DND-41 (cell line): ENCODE results near the gene DDX56.

Source experiments
- ATAC-seq: fragments of 200-7000 bp; cut with Tn5 transposase; 3 replicates; pipeline ENCODE4 v1.9.1; 2021; ENCODE audit warnings: low read depth; ENCODE audit not compliant: insufficient read depth
- DNase-seq: peaks from one replicate; pipeline ENCODE4 v3.0.0-alpha.2; 2020
- H2AFZ ChIP-seq: 2 replicates; pipeline ENCODE4 v1.6.0; 2012; ENCODE audit warnings: low read depth, low read length
- H3K27ac ChIP-seq: 2 replicates; pipeline ENCODE4 v1.5.1; 2012; ENCODE audit warnings: low read length, inconsistent platforms
- H3K27me3 ChIP-seq: fragments of 200-600 bp; sonication (generic); 2 replicates; pipeline ENCODE4 v1.6.0; 2012; ENCODE audit warnings: low read length, mild to moderate bottlenecking, inconsistent platforms; ENCODE audit not compliant: insufficient read depth, poor library complexity
- H3K36me3 ChIP-seq: 2 replicates; pipeline ENCODE4 v1.5.1; 2012; ENCODE audit warnings: low read length, inconsistent platforms; ENCODE audit not compliant: insufficient read depth
- H3K4me1 ChIP-seq: 2 replicates; pipeline ENCODE4 v1.5.1; 2012; ENCODE audit warnings: mild to moderate bottlenecking, low read length; ENCODE audit not compliant: insufficient read depth
- H3K4me2 ChIP-seq: 2 replicates; pipeline ENCODE4 v1.6.0; 2012; ENCODE audit warnings: mild to moderate bottlenecking, moderate library complexity, low read length, inconsistent platforms; ENCODE audit not compliant: insufficient read depth
- H3K4me3 ChIP-seq, 2 experiments: fragments of 200-600 bp in 1 of 2; shearing (Covaris generic) in 1 of 2; 2 replicates each; pipeline ENCODE4 v1.5.1; 2012 to 2016; ENCODE audit warnings: inconsistent platforms in 2 of 2, low read length in 2 of 2, mild to moderate bottlenecking in 2 of 2, low read depth in 1 of 2, moderate library complexity in 1 of 2
- H3K79me2 ChIP-seq: 2 replicates; pipeline ENCODE4 v1.6.0; 2012; ENCODE audit warnings: low read length, inconsistent platforms; ENCODE audit not compliant: insufficient read depth
- H3K9ac ChIP-seq: 2 replicates; pipeline ENCODE4 v1.6.0; 2012; ENCODE audit warnings: low read depth, mild to moderate bottlenecking, inconsistent platforms, low read length, moderate library complexity
- H3K9me3 ChIP-seq: 2 replicates; pipeline ENCODE4 v1.5.1; 2012; ENCODE audit warnings: low read length, moderate library complexity, mild to moderate bottlenecking, inconsistent platforms; ENCODE audit not compliant: insufficient read depth, severe bottlenecking
- H4K20me1 ChIP-seq: 2 replicates; pipeline ENCODE4 v1.6.0; 2012; ENCODE audit warnings: low read length; ENCODE audit not compliant: insufficient read depth
- EZH2 ChIP-seq: IDR thresholded peaks from 3 replicates; pipeline ENCODE4 v1.6.1; 2012; ENCODE audit warnings: borderline replicate concordance, low read depth, mild to moderate bottlenecking, moderate library complexity, low read length, inconsistent platforms; ENCODE audit not compliant: severe bottlenecking
- TF ChIP-seq, protein P1 (sequence below): IDR thresholded peaks from 2 replicates; pipeline ENCODE4 v1.5.1; 2012; ENCODE audit warnings: borderline replicate concordance, low read length, moderate library complexity, mild to moderate bottlenecking; ENCODE audit not compliant: poor library complexity, severe bottlenecking; ENCODE audit errors: extremely low read depth

DDX56 gene

DNA sequence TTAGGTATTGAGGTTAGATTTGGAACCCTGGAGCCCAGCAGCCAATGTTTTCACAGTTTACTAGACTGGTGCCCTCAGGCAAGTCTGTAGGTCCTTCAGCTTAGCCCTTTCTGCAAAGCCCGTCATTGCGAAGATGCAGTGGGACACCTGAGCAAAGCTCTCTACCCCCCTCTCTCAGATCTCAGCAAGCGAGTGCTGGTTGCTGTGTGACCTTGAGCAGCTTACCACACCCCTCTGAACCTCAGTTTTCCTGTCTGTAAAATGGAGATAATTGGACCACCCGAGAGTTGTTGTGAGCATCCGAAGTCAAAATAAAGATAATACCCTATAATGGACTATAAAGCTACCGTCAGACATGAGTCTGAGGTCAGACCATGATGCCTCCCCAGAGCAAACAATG, 36.3 kb downstream of the DDX56 start:
- Histone ChIP-seq H3K9ac (no peak overlapping the region), H3K36me3 (no peaks in the 10 kb centered on the region), H3K9me3 (no peaks in the 10 kb centered on the region), H2AFZ (no peak overlapping the region), H3K4me3 (no peak overlapping the region), H3K27me3 (peaks cover 3% of the 10 kb centered on the region), H3K4me2 (no peak overlapping the region), H4K20me1 (no peaks in the 10 kb centered on the region), H3K4me1 (no peaks in the 10 kb centered on the region), H3K79me2 (no peaks in the 10 kb centered on the region), H3K27ac (no peak overlapping the region)
- no peak for ATAC-seq
- TF ChIP-seq, protein P1, sequence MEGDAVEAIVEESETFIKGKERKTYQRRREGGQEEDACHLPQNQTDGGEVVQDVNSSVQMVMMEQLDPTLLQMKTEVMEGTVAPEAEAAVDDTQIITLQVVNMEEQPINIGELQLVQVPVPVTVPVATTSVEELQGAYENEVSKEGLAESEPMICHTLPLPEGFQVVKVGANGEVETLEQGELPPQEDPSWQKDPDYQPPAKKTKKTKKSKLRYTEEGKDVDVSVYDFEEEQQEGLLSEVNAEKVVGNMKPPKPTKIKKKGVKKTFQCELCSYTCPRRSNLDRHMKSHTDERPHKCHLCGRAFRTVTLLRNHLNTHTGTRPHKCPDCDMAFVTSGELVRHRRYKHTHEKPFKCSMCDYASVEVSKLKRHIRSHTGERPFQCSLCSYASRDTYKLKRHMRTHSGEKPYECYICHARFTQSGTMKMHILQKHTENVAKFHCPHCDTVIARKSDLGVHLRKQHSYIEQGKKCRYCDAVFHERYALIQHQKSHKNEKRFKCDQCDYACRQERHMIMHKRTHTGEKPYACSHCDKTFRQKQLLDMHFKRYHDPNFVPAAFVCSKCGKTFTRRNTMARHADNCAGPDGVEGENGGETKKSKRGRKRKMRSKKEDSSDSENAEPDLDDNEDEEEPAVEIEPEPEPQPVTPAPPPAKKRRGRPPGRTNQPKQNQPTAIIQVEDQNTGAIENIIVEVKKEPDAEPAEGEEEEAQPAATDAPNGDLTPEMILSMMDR, result no peak
- TF ChIP-seq EZH2, result no peak
- no peak for DNase-seq

DNA sequence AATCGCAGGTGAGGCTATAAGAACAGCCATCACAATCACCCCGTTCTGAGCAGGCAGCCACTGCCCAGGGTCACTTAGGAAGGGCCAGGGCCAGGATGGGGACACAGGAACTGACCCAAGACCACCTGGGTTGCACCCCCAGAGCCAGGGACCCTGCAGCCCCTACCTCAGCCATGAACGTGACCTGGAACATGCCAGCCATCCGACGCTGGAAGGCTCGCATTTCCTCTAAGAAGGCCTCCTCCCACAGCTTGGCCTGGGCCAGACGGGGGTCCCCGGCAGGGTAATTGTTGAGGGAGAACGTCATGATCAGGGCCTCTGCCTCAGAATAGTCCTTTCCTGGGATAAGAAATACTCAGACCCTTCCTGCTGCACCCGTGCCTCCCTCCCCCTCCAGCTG, 37.6 kb downstream of the DDX56 start:
- H3K27me3 ChIP-seq, result no peaks in the 10 kb centered on the region
- H4K20me1 ChIP-seq, result no peaks in the 10 kb centered on the region
- no peaks in the 10 kb centered on the region for H3K79me2 ChIP-seq
- H3K9me3 ChIP-seq, result no peaks in the 10 kb centered on the region
- DNase-seq (no peak), ATAC-seq (no peak)
- H3K36me3 ChIP-seq, result no peaks in the 10 kb centered on the region
- H3K9ac ChIP-seq, result no peak overlapping the region
- no peak for TF ChIP-seq EZH2
- TF ChIP-seq, protein P1, result no peak
- H2AFZ ChIP-seq, result no peak overlapping the region
- no peak overlapping the region for H3K27ac ChIP-seq
- no peaks in the 10 kb centered on the region for H3K4me1 ChIP-seq
- no peak overlapping the region for H3K4me2 ChIP-seq
- H3K4me3 ChIP-seq, result no peak overlapping the region

DNA sequence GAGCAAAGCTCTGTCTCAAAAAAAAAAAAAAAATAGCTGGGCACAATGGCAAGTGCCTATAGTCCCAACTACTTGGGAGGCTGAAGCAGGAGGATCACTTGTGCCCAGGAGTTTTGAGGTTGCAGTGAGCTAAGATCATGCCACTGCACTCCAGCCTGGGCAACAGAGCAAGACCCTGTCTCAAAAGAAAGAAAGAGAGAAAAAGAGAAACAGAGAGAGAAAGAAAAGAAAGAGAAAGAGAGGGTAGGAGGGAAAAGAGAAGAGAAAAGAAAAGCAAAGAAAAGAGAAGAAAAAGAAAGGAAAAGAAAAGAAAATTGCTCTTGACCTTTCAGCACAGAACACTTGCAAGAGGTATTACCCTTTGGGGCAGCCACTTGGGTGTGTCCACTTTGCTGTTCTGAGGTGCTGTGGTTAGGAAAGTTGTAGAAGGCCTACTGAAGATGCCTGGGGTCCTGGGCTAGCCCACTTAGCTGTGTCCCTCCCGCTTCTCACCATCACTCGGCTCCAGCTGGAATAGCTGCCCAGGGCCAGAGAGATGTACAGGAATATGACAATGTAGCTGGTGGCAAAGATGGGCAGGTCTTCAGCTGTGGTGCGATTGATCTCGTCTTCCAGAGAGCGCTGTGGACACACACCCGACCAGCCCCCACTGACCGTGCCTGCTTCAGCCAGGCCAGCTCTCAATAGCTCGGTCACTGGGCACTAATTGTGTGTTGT, 38.2 kb downstream of the DDX56 start:
- DNase-seq, result no peak
- no peak for ATAC-seq
- Histone ChIP-seq H3K27me3 (no peaks in the 10 kb centered on the region), H3K36me3 (no peaks in the 10 kb centered on the region), H3K9ac (no peak overlapping the region), H3K4me3 (no peak overlapping the region), H3K9me3 (no peaks in the 10 kb centered on the region), H3K4me1 (no peaks in the 10 kb centered on the region), H3K4me2 (no peak overlapping the region), H2AFZ (no peak overlapping the region), H4K20me1 (no peaks in the 10 kb centered on the region), H3K27ac (no peak overlapping the region), H3K79me2 (no peaks in the 10 kb centered on the region)
- TF ChIP-seq, protein P1, result no peak
- no peak for TF ChIP-seq EZH2
